Tibial nerve (tissue), 4 donors: ENCODE measurements around the gene WDR47. TPM values are rescaled to one million over a fixed set of nuclear protein-coding genes. Genes with fewer than 3 reads are reported as not detected.

Experiments used
- DNase-seq, 2 donors: peaks; one replicate each; pipeline ENCODE4 v3.0.0-alpha.2; 2019; ENCODE audit warnings: low spot score in 2 of 2
- H3K27ac ChIP-seq, 4 donors: fragments of 200-600 bp; sonication (generic) in 3 of 4; one replicate each; pipeline ENCODE4 v1.5.1; 2017 to 2019; ENCODE audit warnings: mild to moderate bottlenecking in 1 of 4
- H3K27me3 ChIP-seq, 2 donors: fragments of 200-600 bp; sonication (generic) in 1 of 2; one replicate each; pipeline versions ENCODE4 v1.5.1 to v1.6.0; 2017 to 2019
- H3K36me3 ChIP-seq, 3 donors: fragments of 200-600 bp; sonication (generic); one replicate each; pipeline ENCODE4 v1.5.1; 2018 to 2019
- H3K4me1 ChIP-seq, 4 donors: fragments of 200-600 bp; sonication (generic) in 3 of 4; one replicate each; pipeline ENCODE4 v1.5.1; 2017 to 2019
- H3K4me3 ChIP-seq, 4 donors: fragments of 200-600 bp; sonication (generic) in 3 of 4; one replicate each; pipeline ENCODE4 v1.5.1; 2017 to 2019; ENCODE audit warnings: mild to moderate bottlenecking in 1 of 4, moderate library complexity in 1 of 4
- H3K9me3 ChIP-seq, 4 donors: fragments of 200-600 bp; sonication (generic) in 3 of 4; one replicate each; pipeline ENCODE4 v1.5.1; 2017 to 2019
- CTCF ChIP-seq, 5 experiments: fragments of 200-600 bp in 3 of 5; fragments of 450-650 bp in 2 of 5; sonication (generic) in 3 of 5; IDR thresholded peaks; one replicate each; pipeline ENCODE4 v1.5.1; 2016 to 2019; ENCODE audit warnings: antibody characterized with exemption in 5 of 5, mild to moderate bottlenecking in 3 of 5, moderate library complexity in 2 of 5
- EP300 ChIP-seq, 2 donors: sonication (generic); formaldehyde crosslinking; IDR thresholded peaks; one replicate each; pipeline ENCODE4 v1.6.1; 2017; ENCODE audit warnings: antibody characterized with exemption in 2 of 2, mild to moderate bottlenecking in 1 of 2
- POLR2A ChIP-seq, 2 donors: fragments of 450-650 bp; IDR thresholded peaks; one replicate each; pipeline ENCODE4 v1.6.1; 2017; ENCODE audit warnings: antibody characterized with exemption in 2 of 2, mild to moderate bottlenecking in 2 of 2, moderate library complexity in 2 of 2
- WGBS, 2 donors: methylation state at CpG; one replicate each; pipeline ENCODE4 v1.1.5; 2018; 5-methylcytosine and 5-hydroxymethylcytosine counted together
- total RNA-seq, 4 donors: library from RNA; depleted of rRNA; stranded (reverse); fragments of >200 nt; gene quantifications; one replicate each; pipeline ENCODE4 v1.1.0, GENCODE V29; 2016

Gene WDR47
- total RNA-seq, 4 donors from 2014 or later, result 14.1 to 47.4 (median 17.3) TPM

- H3K36me3 ChIP-seq, result peaks cover 0 to 43% (median 0%) of the 10 kb centered on the region in 3 donors
- H3K4me1 ChIP-seq, result peaks cover 0 to 24% (median 5%) of the 10 kb centered on the region in 4 donors
- H3K4me3 ChIP-seq, result no peak overlapping the region
- TF ChIP-seq CTCF (IDR thresholded peaks at IDR 0.05) (no peak), EP300 (IDR thresholded peaks at IDR 0.05) (no peak), POLR2A (IDR thresholded peaks at IDR 0.05) (no peak)
- no peaks in the 10 kb centered on the region for H3K27me3 ChIP-seq
- 91 to 94% methylated on average over 6 of the region's 6 CpGs for WGBS, 2 donors
- H3K9me3 ChIP-seq, result no peaks in the 10 kb centered on the region
- no peak overlapping the region for H3K27ac ChIP-seq
- no peak for DNase-seq
Observed at GRCh38 chr1:108953452-108953851, 88.5 kb downstream of the WDR47 start.

- no peak for DNase-seq
- Histone ChIP-seq H3K4me1 (peaks cover 0 to 29% (median 6%) of the 10 kb centered on the region in 4 donors), H3K36me3 (peaks cover 0 to 40% (median 0%) of the 10 kb centered on the region in 3 donors), H3K27ac (no peak overlapping the region), H3K9me3 (no peaks in the 10 kb centered on the region), H3K4me3 (no peak overlapping the region), H3K27me3 (no peaks in the 10 kb centered on the region)
- no peak for TF ChIP-seq POLR2A (IDR thresholded peaks at IDR 0.05)
- TF ChIP-seq EP300 (IDR thresholded peaks at IDR 0.05), result no peak
- TF ChIP-seq CTCF (IDR thresholded peaks at IDR 0.05), result no peak
- 96 to 97% methylated on average over 3 of the region's 3 CpGs for WGBS, 2 donors
Observed at GRCh38 chr1:108951242-108951641, 90.7 kb downstream of the WDR47 start.

GRCh38 chr1:108949044-108949443 is 92.9 kb downstream of the WDR47 start:
- no peaks in the 10 kb centered on the region for H3K27me3 ChIP-seq
- H3K36me3 ChIP-seq, result peaks cover 0 to 36% (median 0%) of the 10 kb centered on the region in 3 donors
- H3K9me3 ChIP-seq, result no peaks in the 10 kb centered on the region
- no peak overlapping the region for H3K27ac ChIP-seq
- peaks cover 0 to 29% (median 6%) of the 10 kb centered on the region in 4 donors for H3K4me1 ChIP-seq
- H3K4me3 ChIP-seq, result no peak overlapping the region
- WGBS, 2 donors, result 70 to 72% methylated on average over 4 of the region's 4 CpGs
- TF ChIP-seq EP300 (IDR thresholded peaks at IDR 0.05) (no peak), CTCF (IDR thresholded peaks at IDR 0.05) (no peak), POLR2A (IDR thresholded peaks at IDR 0.05) (no peak)
- no peak for DNase-seq

GRCh38 chr1:108947871-108948525 is 93.9 kb downstream of the WDR47 start:
- no peak for DNase-seq
- H3K4me1 ChIP-seq, result peaks cover 0 to 29% (median 6%) of the 10 kb centered on the region in 4 donors
- H3K27me3 ChIP-seq, result no peaks in the 10 kb centered on the region
- no peaks in the 10 kb centered on the region for H3K9me3 ChIP-seq
- 14 to 15% methylated on average over 6 of the region's 6 CpGs for WGBS, 2 donors
- peak overlapping the region in 2 of 4 donors; percentile 63 to 70 for H3K27ac ChIP-seq
- H3K36me3 ChIP-seq, result peaks cover 0 to 33% (median 0%) of the 10 kb centered on the region in 3 donors
- H3K4me3 ChIP-seq, result peak overlapping the region in 1 of 4 donors; percentile 13
- TF ChIP-seq EP300 (IDR thresholded peaks at IDR 0.05) (no peak), CTCF (IDR thresholded peaks at IDR 0.05) (no peak), POLR2A (IDR thresholded peaks at IDR 0.05) (no peak)

- WGBS, 2 donors, result 92 to 97% methylated on average over 9 of the region's 9 CpGs
- H3K36me3 ChIP-seq, result peaks cover 0 to 88% (median 29%) of the 10 kb centered on the region in 3 donors
- no peak overlapping the region for H3K4me3 ChIP-seq
- DNase-seq, result no peak
- H3K9me3 ChIP-seq, result no peaks in the 10 kb centered on the region
- H3K4me1 ChIP-seq, result no peaks in the 10 kb centered on the region
- no peak overlapping the region for H3K27ac ChIP-seq
- no peak for TF ChIP-seq EP300 (IDR thresholded peaks at IDR 0.05)
- no peak for TF ChIP-seq POLR2A (IDR thresholded peaks at IDR 0.05)
- no peak for TF ChIP-seq CTCF (IDR thresholded peaks at IDR 0.05)
- H3K27me3 ChIP-seq, result no peaks in the 10 kb centered on the region
Observed at GRCh38 chr1:108936170-108936569, 105.7 kb downstream of the WDR47 start.
